HepG2 (cell line): ENCODE results near the gene PPP6R2. TPM values are rescaled to one million over a fixed set of nuclear protein-coding genes. Genes with fewer than 3 reads are reported as not detected.

Experiments used
- ATAC-seq: fragments of 200-7000 bp; cut with Tn5 transposase; 3 replicates; pipeline ENCODE4 v1.9.1; 2020; ENCODE audit warnings: mild to moderate bottlenecking, moderate library complexity
- BruUV-seq: library from RNA; stranded (reverse); fragments of 400-500 nt; replicated peaks from 2 replicates; lab custom pipeline; 2021; lab: Mats Ljungman, UMichigan
- CTCF ChIA-PET: fragments of 300-600 bp; formaldehyde crosslinking; extraction: SDS; loops from one replicate; lab custom pipeline; 2021; ENCODE audit warnings: low total read pairs, inconsistent platforms, low intra/inter-chr PET ratio; lab: Yijun Ruan, JAX
- POLR2A ChIA-PET: fragments of 350-600 bp; sonication (Branson Sonifier 250); formaldehyde crosslinking; loops from one replicate; lab custom pipeline; 2020; ENCODE audit warnings: antibody characterized with exemption, inconsistent platforms; lab: Yijun Ruan, JAX
- DNase-seq: peaks from one replicate; pipeline ENCODE4 v3.0.0-alpha.2; 2015; ENCODE audit warnings: low spot score
- FAIRE-seq: peaks from 3 replicates; lab custom pipeline; 2011; peaks lifted over from hg19 to GRCh38; lab: Jason Lieb, UNC
- H2AFZ ChIP-seq: one replicate; pipeline ENCODE4 v1.6.1; 2011; ENCODE audit warnings: low read length, inconsistent platforms
- H3K27ac ChIP-seq: fragments of 300-600 bp; 3 replicates; pipeline ENCODE4 v1.8.0; 2011; ENCODE audit warnings: mixed run types, mild to moderate bottlenecking, mixed read lengths, low read length, inconsistent platforms; ENCODE audit not compliant: insufficient read depth; ENCODE audit errors: extremely low read length
- H3K27me3 ChIP-seq, 2 experiments: fragments of 200-600 bp in 1 of 2; 2 replicates in 1 of 2; 3 replicates in 1 of 2; pipeline versions ENCODE4 v1.6.0 to v1.8.0; 2011; ENCODE audit warnings: low read length in 2 of 2, mild to moderate bottlenecking in 2 of 2, moderate library complexity in 2 of 2, inconsistent platforms in 1 of 2; ENCODE audit not compliant: insufficient read depth in 2 of 2, control insufficient read depth in 1 of 2
- H3K36me3 ChIP-seq, 2 experiments: fragments of 200-600 bp in 1 of 2; replicated peaks in 1 of 2; 2 replicates in 1 of 2; 3 replicates in 1 of 2; pipeline versions ENCODE4 v1.5.1 to v1.8.0; 2011; ENCODE audit warnings: low read length in 2 of 2, inconsistent platforms in 1 of 2; ENCODE audit not compliant: insufficient read depth in 2 of 2, control insufficient read depth in 1 of 2
- H3K4me1 ChIP-seq: 2 replicates; pipeline ENCODE4 v1.5.1; 2012; ENCODE audit warnings: low read length, inconsistent platforms; ENCODE audit not compliant: insufficient read depth
- H3K4me2 ChIP-seq: 2 replicates; pipeline ENCODE4 v1.6.0; 2011; ENCODE audit warnings: low read depth, low read length, inconsistent platforms
- H3K4me3 ChIP-seq, 3 experiments: fragments of 200-600 bp in 1 of 3; sonication (generic), shearing (Covaris generic) in 1 of 3; replicated peaks in 1 of 3; 2 replicates each; pipeline ENCODE4 v1.5.1; 2011 to 2016; ENCODE audit warnings: low read length in 3 of 3, inconsistent platforms in 2 of 3, low read depth in 2 of 3, mild to moderate bottlenecking in 2 of 3, control low read depth in 1 of 3, mixed read lengths in 1 of 3; ENCODE audit not compliant: insufficient read depth in 1 of 3
- H3K79me2 ChIP-seq: one replicate; pipeline ENCODE4 v1.6.1; 2011; ENCODE audit warnings: low read length, inconsistent platforms; ENCODE audit not compliant: insufficient read depth
- H3K9ac ChIP-seq: 2 replicates; pipeline ENCODE4 v1.6.0; 2011; ENCODE audit warnings: mild to moderate bottlenecking, low read depth, low read length, inconsistent platforms; ENCODE audit not compliant: insufficient read depth
- H3K9me3 ChIP-seq: 2 replicates; pipeline ENCODE4 v1.5.1; 2012; ENCODE audit warnings: mild to moderate bottlenecking, low read length
- H4K20me1 ChIP-seq: 2 replicates; pipeline ENCODE4 v1.6.0; 2011; ENCODE audit warnings: inconsistent platforms, mild to moderate bottlenecking, low read length, moderate library complexity; ENCODE audit not compliant: insufficient read depth
- BCLAF1 ChIP-seq: fragments of 450-650 bp; IDR thresholded peaks from 2 replicates; pipeline ENCODE4 v1.6.1; 2017; ENCODE audit warnings: mild to moderate bottlenecking
- DMTF1 ChIP-seq: sonication (generic); formaldehyde crosslinking; IDR thresholded peaks from 2 replicates; pipeline ENCODE4 v1.4.0; 2020; ENCODE audit warnings: mild to moderate bottlenecking, missing genetic modification reagents
- HNF1A ChIP-seq, 2 experiments: sonication (generic) in 1 of 2; formaldehyde crosslinking in 1 of 2; IDR thresholded peaks; 2 replicates each; pipeline versions ENCODE4 v1.4.0 to v1.6.1; 2016 to 2020; ENCODE audit warnings: borderline replicate concordance in 1 of 2, low read depth in 1 of 2, mild to moderate bottlenecking in 1 of 2, missing genetic modification reagents in 1 of 2
- NR2F6 ChIP-seq, 2 experiments: IDR thresholded peaks; 2 replicates each; pipeline ENCODE4 v1.6.1; 2016; ENCODE audit warnings: antibody characterized with exemption in 1 of 2, mild to moderate bottlenecking in 1 of 2
- YEATS4 ChIP-seq: sonication (generic); formaldehyde crosslinking; IDR thresholded peaks from 2 replicates; pipeline ENCODE4 v1.4.0; 2020; ENCODE audit warnings: missing genetic modification reagents, borderline replicate concordance
- ZNF281 ChIP-seq: sonication (generic); formaldehyde crosslinking; IDR thresholded peaks from 2 replicates; pipeline ENCODE4 v1.4.0; 2020; ENCODE audit warnings: missing genetic modification reagents, borderline replicate concordance
- ZNF432 ChIP-seq: sonication (generic); formaldehyde crosslinking; IDR thresholded peaks from 2 replicates; pipeline ENCODE4 v1.5.0; 2020; ENCODE audit warnings: missing genetic modification reagents, mild to moderate bottlenecking, borderline replicate concordance
- ZNF567 ChIP-seq: sonication (generic); formaldehyde crosslinking; IDR thresholded peaks from 2 replicates; pipeline ENCODE4 v1.8.1; 2023; ENCODE audit warnings: mild to moderate bottlenecking, missing genetic modification reagents, borderline replicate concordance
- ZNF569 ChIP-seq: sonication (generic); formaldehyde crosslinking; IDR thresholded peaks from 2 replicates; pipeline ENCODE4 v1.5.0; 2020; ENCODE audit warnings: mild to moderate bottlenecking, missing genetic modification reagents, moderate library complexity, borderline replicate concordance
- ZNF703 ChIP-seq: sonication (generic); formaldehyde crosslinking; IDR thresholded peaks from 2 replicates; pipeline ENCODE4 v1.5.1; 2020; ENCODE audit warnings: missing genetic modification reagents, mild to moderate bottlenecking, moderate library complexity, borderline replicate concordance
- ZNF749 ChIP-seq: sonication (generic); formaldehyde crosslinking; IDR thresholded peaks from 2 replicates; pipeline ENCODE4 v1.8.0; 2022; ENCODE audit warnings: mild to moderate bottlenecking, missing genetic modification reagents, moderate library complexity, borderline replicate concordance
- WGBS: methylation state at CpG from one replicate; pipeline ENCODE4 v1.1.6; 2017; ENCODE audit warnings: low lambda C conversion rate; 5-methylcytosine and 5-hydroxymethylcytosine counted together
- in situ Hi-C: cut with HindIII; loops from 2 replicates; pipeline ENCODE4 v1.10.0; 2017; ENCODE audit warnings: low pct_unique_long_range_greater_than_20kb; ENCODE audit not compliant: extremely low pct_ligation_motif_present
- intact Hi-C: fragments of 100-400 bp; cut with micrococcal nuclease; formaldehyde crosslinking; loops from one replicate; pipeline ENCODE4 v1.10.0; 2022; ENCODE audit not compliant: unreplicated experiment
- polyA plus RNA-seq, 8 experiments: library from polyadenylated mRNA; depleted of rRNA in 3 of 8; stranded (reverse) in 7 of 8; unstranded in 1 of 8; fragments of >200 nt; fragmentation: Illumina TruSeq in 4 of 8; extraction: Trizol in 4 of 8; gene quantifications; 2 replicates each; pipeline versions ENCODE4 v1.2.1 to v1.2.3, GENCODE V29; 2011 to 2016; ENCODE audit warnings: low read depth in 4 of 8, missing spikeins in 1 of 8, mixed read lengths in 1 of 8; ENCODE audit not compliant: insufficient read depth in 1 of 8
- total RNA-seq, 5 experiments: library from RNA; depleted of rRNA; stranded (reverse); fragments of >200 nt; fragmentation: Illumina TruSeq; extraction: Trizol; gene quantifications; 2 replicates each; pipeline ENCODE4 v1.2.3, GENCODE V29; 2016; ENCODE audit warnings: low read depth in 1 of 5

Gene PPP6R2
- total and polyA plus RNA-seq, 2 of the 13 experiments (the other 11 are each of a cell fraction or from before 2014, with no cell fraction given): 55.0 to 102 TPM

- BruUV-seq: no TSS peak
- H3K4me2 ChIP-seq: peak overlapping the region; percentile 49
- no peak for TF ChIP-seq ZNF749 (CRISPR knock-in tag)
- TF ChIP-seq NR2F6 (IDR thresholded peaks at IDR 0.05): no peak
- no peak for TF ChIP-seq NR2F6 (CRISPR knock-in tag; IDR thresholded peaks at IDR 0.05)
- TF ChIP-seq ZNF281 (CRISPR knock-in tag): no peak
- no peak for TF ChIP-seq BCLAF1
- TF ChIP-seq HNF1A (IDR thresholded peaks at IDR 0.05; ENCODE audit: low read depth): no peak
- TF ChIP-seq HNF1A (CRISPR knock-in tag; IDR thresholded peaks at IDR 0.05; ENCODE audit: borderline replicate concordance): no peak
- TF ChIP-seq YEATS4 (CRISPR knock-in tag): no peak
- TF ChIP-seq ZNF567 (CRISPR knock-in tag): no peak
- TF ChIP-seq ZNF432 (CRISPR knock-in tag): no peak
- no peak for TF ChIP-seq ZNF703 (CRISPR knock-in tag)
- no peak for TF ChIP-seq ZNF569 (CRISPR knock-in tag)
- TF ChIP-seq DMTF1 (CRISPR knock-in tag): no peak
These were observed 4.0 kb downstream of the PPP6R2 start for GRCh38 chr22:50347157-50347556.

More at GRCh38 chr22:50347157-50347556, 4.0 kb downstream of the PPP6R2 start:
- Histone ChIP-seq H3K9me3 (no peaks in the 10 kb centered on the region), H3K27ac (no peak overlapping the region), H3K9ac (no peak overlapping the region), H3K4me3 (no peak overlapping the region), H3K27me3 (no peaks in the 10 kb centered on the region), H2AFZ (no peak overlapping the region), H4K20me1 (peaks cover 9% of the 10 kb centered on the region; the same call in 1 of the 2 replicates), H3K4me1 (peaks cover 26% of the 10 kb centered on the region), H3K79me2 (peaks cover 24% of the 10 kb centered on the region), H3K36me3 (no peaks in the 10 kb centered on the region)
- ATAC-seq: no peak; the same call in 2 of the 3 replicates
- no peak for DNase-seq
- FAIRE-seq: no peak
- in situ Hi-C loops (no loop called here), intact Hi-C loops (no loop called here)
- ChIA-PET CTCF (no interaction called here), POLR2A (no interaction called here)
- 87% methylated on average over 8 of the region's 8 CpGs for WGBS
